H1 (cell line): ENCODE data around the gene SMAGP. TPM values are rescaled to one million over a fixed set of nuclear protein-coding genes. Genes with fewer than 3 reads are reported as not detected.

ENCODE experiments used
- CTCF ChIA-PET: fragments of 300-600 bp; sonication (Branson Sonifier 250); formaldehyde crosslinking; loops from one replicate; lab custom pipeline; 2021; ENCODE audit not compliant: partially characterized antibody; lab: Charles Lee
- POLR2A ChIA-PET: fragments of 300-600 bp; sonication (Branson Sonifier 250); formaldehyde crosslinking; loops from one replicate; lab custom pipeline; 2021; ENCODE audit warnings: inconsistent platforms; ENCODE audit not compliant: partially characterized antibody; lab: Charles Lee
- DNase-seq, 2 experiments: peaks; one replicate each; pipeline versions ENCODE4 v3.0.0 to v3.0.0-alpha.2; 2010 to 2022; ENCODE audit warnings: low spot score in 2 of 2, low read depth in 1 of 2, mixed read lengths in 1 of 2
- FAIRE-seq: peaks from 2 replicates; lab custom pipeline; 2011; peaks lifted over from hg19 to GRCh38; lab: Jason Lieb, UNC
- H2AFZ ChIP-seq: 2 replicates; pipeline ENCODE4 v1.8.1; 2012; ENCODE audit warnings: low read length, inconsistent platforms
- H2AK5ac ChIP-seq: 2 replicates; pipeline ENCODE4 v1.6.1; 2013; ENCODE audit warnings: low read depth, low read length
- H2BK120ac ChIP-seq: replicated peaks from 2 replicates; pipeline ENCODE3; 2013; ENCODE audit warnings: low read depth, low read length, inconsistent platforms
- H2BK12ac ChIP-seq: 2 replicates; pipeline ENCODE4 v1.6.1; 2013; ENCODE audit warnings: low read depth, low read length
- H2BK15ac ChIP-seq: 2 replicates; pipeline ENCODE4 v1.6.1; 2013; ENCODE audit warnings: low read length
- H2BK20ac ChIP-seq: 2 replicates; pipeline ENCODE4 v1.6.1; 2013; ENCODE audit warnings: low read length
- H2BK5ac ChIP-seq: 2 replicates; pipeline ENCODE4 v1.6.1; 2013; ENCODE audit warnings: low read depth, low read length
- H3K14ac ChIP-seq: 2 replicates; pipeline ENCODE4 v1.6.1; 2013; ENCODE audit warnings: inconsistent platforms; ENCODE audit not compliant: insufficient read length
- H3K18ac ChIP-seq: 2 replicates; pipeline ENCODE4 v1.6.1; 2013; ENCODE audit warnings: low read length; ENCODE audit errors: extremely low read depth
- H3K23ac ChIP-seq: 2 replicates; pipeline ENCODE4 v1.6.1; 2013; ENCODE audit warnings: inconsistent platforms; ENCODE audit not compliant: insufficient read length
- H3K23me2 ChIP-seq: 2 replicates; pipeline ENCODE4 v1.6.1; 2013; ENCODE audit warnings: low read depth, low read length
- H3K27ac ChIP-seq: 2 replicates; pipeline ENCODE4 v1.6.1; 2011; ENCODE audit warnings: low read depth, low read length, inconsistent platforms
- H3K27me3 ChIP-seq, 4 experiments: replicated peaks in 1 of 4; 1 replicate in 1 of 4; 2 replicates in 3 of 4; pipeline versions ENCODE4 v1.6.1 to v1.8.1; 2011 to 2013; ENCODE audit warnings: low read length in 3 of 4, mild to moderate bottlenecking in 3 of 4, inconsistent platforms in 2 of 4, mixed read lengths in 2 of 4, moderate library complexity in 1 of 4; ENCODE audit not compliant: control insufficient read depth in 3 of 4, insufficient read depth in 3 of 4; ENCODE audit errors: extremely low read depth in 1 of 4
- H3K36me3 ChIP-seq, 4 experiments: 2 replicates each; pipeline versions ENCODE4 v1.6.1 to v1.8.1; 2011 to 2013; ENCODE audit warnings: mild to moderate bottlenecking in 4 of 4, low read length in 3 of 4, moderate library complexity in 2 of 4, control low read depth in 1 of 4, inconsistent platforms in 1 of 4; ENCODE audit not compliant: insufficient read depth in 4 of 4, control insufficient read depth in 2 of 4
- H3K4ac ChIP-seq: replicated peaks from 2 replicates; pipeline ENCODE3; 2013; ENCODE audit warnings: low read length, low read depth, mixed read lengths, inconsistent platforms; ENCODE audit not compliant: insufficient read length
- H3K4me1 ChIP-seq, 4 experiments: replicated peaks in 1 of 4; 1 replicate in 1 of 4; 2 replicates in 3 of 4; pipeline versions ENCODE4 v1.6.1 to v1.8.1; 2011 to 2013; ENCODE audit warnings: low read length in 3 of 4, inconsistent platforms in 2 of 4, mixed read lengths in 1 of 4; ENCODE audit not compliant: insufficient read depth in 4 of 4, control insufficient read depth in 3 of 4
- H3K4me2 ChIP-seq, 2 experiments: 2 replicates each; pipeline versions ENCODE4 v1.6.1 to v1.8.1; 2011 to 2013; ENCODE audit warnings: low read depth in 2 of 2, low read length in 2 of 2, control low read depth in 1 of 2, inconsistent platforms in 1 of 2, mild to moderate bottlenecking in 1 of 2; ENCODE audit not compliant: insufficient read depth in 1 of 2
- H3K4me3 ChIP-seq, 4 experiments: fragments of 200-600, 300-600 bp in 1 of 4; sonication (generic), shearing (Covaris generic), sonication (Bioruptor Twin) in 1 of 4; 2 replicates each; pipeline versions ENCODE4 v1.5.1 to v1.8.1; 2011 to 2016; ENCODE audit warnings: low read length in 4 of 4, low read depth in 3 of 4, control low read depth in 2 of 4, inconsistent platforms in 2 of 4, mild to moderate bottlenecking in 2 of 4, mixed read lengths in 1 of 4, moderate library complexity in 1 of 4; ENCODE audit not compliant: insufficient read depth in 2 of 4; ENCODE audit errors: extremely low read depth in 1 of 4
- H3K56ac ChIP-seq: replicated peaks from 2 replicates; pipeline ENCODE3; 2013; ENCODE audit warnings: low read depth, mild to moderate bottlenecking, mixed read lengths, low read length, inconsistent platforms; ENCODE audit not compliant: insufficient read length
- H3K79me1 ChIP-seq: 2 replicates; pipeline ENCODE4 v1.6.1; 2013; ENCODE audit warnings: low read depth, low read length, control low read depth
- H3K79me2 ChIP-seq, 2 experiments: 2 replicates each; pipeline versions ENCODE4 v1.6.1 to v1.8.1; 2012 to 2013; ENCODE audit warnings: low read length in 2 of 2, mild to moderate bottlenecking in 2 of 2, inconsistent platforms in 1 of 2; ENCODE audit not compliant: insufficient read depth in 2 of 2, control insufficient read depth in 1 of 2
- H3K9ac ChIP-seq, 4 experiments: replicated peaks in 1 of 4; 1 replicate in 1 of 4; 2 replicates in 3 of 4; pipeline versions ENCODE4 v1.6.1 to v1.8.1; 2011 to 2013; ENCODE audit warnings: low read depth in 3 of 4, low read length in 3 of 4, control low read depth in 2 of 4, mild to moderate bottlenecking in 2 of 4, moderate library complexity in 2 of 4, inconsistent platforms in 1 of 4; ENCODE audit errors: extremely low read depth in 1 of 4
- H3K9me3 ChIP-seq, 2 experiments: 2 replicates each; pipeline versions ENCODE4 v1.6.1 to v1.8.1; 2012 to 2013; ENCODE audit warnings: mild to moderate bottlenecking in 2 of 2, moderate library complexity in 2 of 2, control low read depth in 1 of 2, inconsistent platforms in 1 of 2, low read depth in 1 of 2, low read length in 1 of 2, mixed read lengths in 1 of 2; ENCODE audit not compliant: insufficient read depth in 2 of 2
- H4K20me1 ChIP-seq, 2 experiments: replicated peaks in 1 of 2; 2 replicates each; pipeline versions ENCODE3 to v1.8.1; 2011 to 2013; ENCODE audit warnings: inconsistent platforms in 2 of 2, low read length in 2 of 2, mild to moderate bottlenecking in 1 of 2; ENCODE audit not compliant: insufficient read depth in 2 of 2, control insufficient read depth in 1 of 2
- H4K5ac ChIP-seq: 2 replicates; pipeline ENCODE4 v1.6.1; 2013; ENCODE audit warnings: low read length, low read depth, mixed read lengths, inconsistent platforms; ENCODE audit not compliant: insufficient read length
- H4K8ac ChIP-seq: 2 replicates; pipeline ENCODE4 v1.8.0; 2013; ENCODE audit warnings: mild to moderate bottlenecking, moderate library complexity, low read length, inconsistent platforms; ENCODE audit not compliant: insufficient read depth; ENCODE audit errors: extremely low read depth
- H4K91ac ChIP-seq: replicated peaks from 2 replicates; pipeline ENCODE3; 2013; ENCODE audit warnings: low read length, mixed read lengths, inconsistent platforms; ENCODE audit not compliant: insufficient read length
- ASH2L ChIP-seq: fragments of 200-600, 300-600 bp; sonication (generic); IDR thresholded peaks from one replicate; pipeline ENCODE4 v1.7.1; 2017; ENCODE audit warnings: low read length
- BACH1 ChIP-seq: IDR thresholded peaks from 2 replicates; pipeline ENCODE4 v1.6.1; 2012; ENCODE audit warnings: low read length, improper control_type of control experiment
- CTBP2 ChIP-seq: IDR thresholded peaks from 2 replicates; pipeline ENCODE4 v1.7.0; 2011; ENCODE audit warnings: borderline replicate concordance, mild to moderate bottlenecking, moderate library complexity, mixed read lengths, low read length; ENCODE audit not compliant: insufficient read depth, insufficient read length
- EP300 ChIP-seq, 2 experiments: IDR thresholded peaks; 1 replicate in 1 of 2; 2 replicates in 1 of 2; pipeline ENCODE4 v1.6.1; 2011 to 2012; ENCODE audit warnings: low read depth in 2 of 2, low read length in 2 of 2, mild to moderate bottlenecking in 2 of 2, borderline replicate concordance in 1 of 2, inconsistent platforms in 1 of 2, moderate library complexity in 1 of 2
- HDAC6 ChIP-seq: IDR thresholded peaks from one replicate; pipeline ENCODE4 v1.7.1; 2012; ENCODE audit warnings: low read depth, mild to moderate bottlenecking, inconsistent platforms, low read length, moderate library complexity
- KDM4A ChIP-seq: IDR thresholded peaks from one replicate; pipeline ENCODE4 v1.7.1; 2012; ENCODE audit warnings: low read depth, mild to moderate bottlenecking, moderate library complexity, low read length, inconsistent platforms; ENCODE audit not compliant: severe bottlenecking
- MAFK ChIP-seq: IDR thresholded peaks from 2 replicates; pipeline ENCODE4 v1.6.1; 2012; ENCODE audit warnings: low read depth, mild to moderate bottlenecking, improper control_type of control experiment, low read length
- SIX5 ChIP-seq: IDR thresholded peaks from 2 replicates; pipeline ENCODE4 v1.6.1; 2011; ENCODE audit warnings: mild to moderate bottlenecking, low read depth, low read length
- SRF ChIP-seq: IDR thresholded peaks from 2 replicates; pipeline ENCODE4 v1.6.1; 2011; ENCODE audit warnings: mild to moderate bottlenecking, low read depth, low read length, moderate library complexity
- TCF12 ChIP-seq: IDR thresholded peaks from 2 replicates; pipeline ENCODE4 v1.6.1; 2011; ENCODE audit warnings: low read depth, mild to moderate bottlenecking, low read length
- YY1 ChIP-seq: IDR thresholded peaks from 2 replicates; pipeline ENCODE4 v1.6.1; 2011; ENCODE audit warnings: low read depth, mild to moderate bottlenecking, low read length
- WGBS, 2 experiments: shearing (Covaris generic) in 1 of 2; methylation state at CpG; one replicate each; pipeline versions ENCODE4 v1.1.6 to v1.1.7; 2013 to 2015; ENCODE audit warnings: low lambda C conversion rate in 2 of 2, mixed read lengths in 2 of 2, inconsistent platforms in 1 of 2, low coverage in 1 of 2, missing lambda C conversion rate in 1 of 2; ENCODE audit not compliant: insufficient replicate concordance in 2 of 2, insufficient coverage in 1 of 2, insufficient read length in 1 of 2; ENCODE audit errors: extremely low coverage in 1 of 2, missing lambda C conversion rate in 1 of 2; 5-methylcytosine and 5-hydroxymethylcytosine counted together
- polyA plus RNA-seq, 7 experiments: library from polyadenylated mRNA; depleted of rRNA in 3 of 7; stranded (reverse) in 5 of 7; unstranded in 2 of 7; fragments of >200 nt in 5 of 7; fragments of 200-250 nt in 2 of 7; gene quantifications; 1 replicate in 5 of 7; 2 replicates in 1 of 7; 4 replicates in 1 of 7; pipeline versions ENCODE4 v1.2.1 to v1.2.3, GENCODE V29; 2011 to 2013; ENCODE audit warnings: missing spikeins in 2 of 7, mixed read lengths in 2 of 7
- total RNA-seq: library from RNA; stranded (reverse); fragmentation: NEBNext Ultra II Directional; extraction: Animal tissue kit (Norgen Biotek cat#: 25700); gene quantifications from 2 replicates; pipeline ENCODE4 v1.2.1, GENCODE V29; 2021
- TF ChIP-seq, protein P1 (sequence below): IDR thresholded peaks from 2 replicates; pipeline ENCODE4 v1.6.1; 2011; ENCODE audit warnings: low read depth, mild to moderate bottlenecking, low read length; ENCODE audit not compliant: insufficient read depth

The SMAGP gene
- total and polyA plus RNA-seq, 2 of the 8 experiments (the other 6 are each of a cell fraction or from before 2014, with no cell fraction given), result 9.4 to 12.7 TPM

DNA sequence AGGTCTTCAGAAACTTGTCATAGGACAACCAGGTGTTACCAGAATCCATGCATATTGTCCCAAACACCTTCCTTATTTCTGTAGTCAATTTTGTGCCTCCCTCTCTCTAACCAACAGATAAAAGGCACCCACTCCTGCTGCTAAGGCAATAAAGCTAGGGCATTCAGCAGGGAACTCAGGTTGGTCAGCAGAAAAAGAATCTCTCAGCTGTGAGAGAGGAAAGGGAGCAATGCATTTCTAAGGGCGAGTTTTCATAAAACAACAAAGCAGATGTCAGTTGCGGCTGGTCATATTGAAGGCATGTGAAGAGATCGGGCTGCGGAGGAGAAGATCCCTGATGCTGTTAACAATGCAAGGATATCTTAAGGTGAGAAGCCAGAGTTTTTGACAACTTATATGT is 45.0 kb downstream of the SMAGP start:
- CTCF ChIA-PET, result no interaction called here
- Histone ChIP-seq H3K23ac (no peak overlapping the region), H4K91ac (no peak overlapping the region), H3K79me2 (no peaks in the 10 kb centered on the region), H3K4me2 (no peak overlapping the region), H3K79me1 (no peaks in the 10 kb centered on the region), H2AFZ (no peak overlapping the region), H2AK5ac (no peak overlapping the region), H4K5ac (no peak overlapping the region), H3K36me3 (peaks cover 0 to 3% (median 0%) of the 10 kb centered on the region in 4 experiments; a peak in 1 of 8 replicates), H3K27ac (no peak overlapping the region), H4K20me1 (no peaks in the 10 kb centered on the region), H3K4ac (no peak overlapping the region), H2BK120ac (no peak overlapping the region), H3K9ac (no peak overlapping the region), H3K4me1 (no peaks in the 10 kb centered on the region), H3K4me3 (no peak overlapping the region), H2BK12ac (no peak overlapping the region), H2BK15ac (no peak overlapping the region), H3K14ac (no peak overlapping the region), H3K27me3 (no peaks in the 10 kb centered on the region), H3K9me3 (no peaks in the 10 kb centered on the region), H3K23me2 (no peaks in the 10 kb centered on the region), H2BK20ac (no peak overlapping the region), H3K56ac (no peak overlapping the region), H3K18ac (no peak overlapping the region), H2BK5ac (no peak overlapping the region)
- WGBS, 2 experiments, result 86% methylated on average over 4 of the region's 4 CpGs; no CpG with 5 or more reads in 1 of the 2 experiments
- DNase-seq (no peak), FAIRE-seq (no peak)
- no peak for TF ChIP-seq TCF12
- no peak for TF ChIP-seq HDAC6
- no peak for TF ChIP-seq ASH2L
- TF ChIP-seq CTBP2, result no peak
- no peak for TF ChIP-seq SRF
- no peak for TF ChIP-seq KDM4A
- TF ChIP-seq YY1, result no peak
- no peak for TF ChIP-seq EP300 (IDR thresholded peaks at IDR 0.05; ENCODE audit: borderline replicate concordance in 1 of 2, low read depth in 2 of 2, low read length in 2 of 2)
- no peak for TF ChIP-seq BACH1
- no peak for TF ChIP-seq SIX5
- TF ChIP-seq MAFK, result no peak
- TF ChIP-seq, protein P1, sequence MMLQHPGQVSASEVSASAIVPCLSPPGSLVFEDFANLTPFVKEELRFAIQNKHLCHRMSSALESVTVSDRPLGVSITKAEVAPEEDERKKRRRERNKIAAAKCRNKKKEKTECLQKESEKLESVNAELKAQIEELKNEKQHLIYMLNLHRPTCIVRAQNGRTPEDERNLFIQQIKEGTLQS, result no peak
- TF ChIP-seq, all 59 proteins: peak for 0
- POLR2A ChIA-PET, result no interaction called here
- no peak overlapping the region for H4K8ac ChIP-seq
